Kidney epithelial cell (primary cell): ENCODE data around the gene PRR9. TPM values are rescaled to one million over a fixed set of nuclear protein-coding genes. Genes with fewer than 3 reads are reported as not detected.
"Not testable (repeated sequence)": the region's sequence is repeated elsewhere in the genome, so short reads cannot be mapped to it uniquely, and the experiment has no call there.

ENCODE experiments used
- DNase-seq: peaks from one replicate; pipeline ENCODE4 v3.0.0-alpha.2; 2010; ENCODE audit warnings: low read depth
- H3K27me3 ChIP-seq: 2 replicates; pipeline ENCODE4 v1.6.0; 2011; ENCODE audit warnings: low read length; ENCODE audit not compliant: control insufficient read depth, insufficient read depth
- H3K36me3 ChIP-seq: 2 replicates; pipeline ENCODE4 v1.5.1; 2011; ENCODE audit warnings: low read length; ENCODE audit not compliant: control insufficient read depth, insufficient read depth
- H3K4me3 ChIP-seq: 2 replicates; pipeline ENCODE4 v1.5.1; 2011; ENCODE audit warnings: low read depth, mild to moderate bottlenecking, control low read depth, low read length
- CTCF ChIP-seq: IDR thresholded peaks from 2 replicates; pipeline ENCODE4 v1.5.1; 2011; ENCODE audit warnings: mild to moderate bottlenecking, moderate library complexity, low read length, control low read depth, inconsistent platforms; ENCODE audit not compliant: insufficient read depth, poor library complexity, severe bottlenecking
- total RNA-seq: library from RNA; depleted of rRNA; stranded (reverse); fragments of >200 nt; gene quantifications from 2 replicates; pipeline ENCODE4 v1.2.3, GENCODE V29; 2015

The PRR9 gene
- total RNA-seq, 1 donor from 2014 or later = not detected

DNA sequence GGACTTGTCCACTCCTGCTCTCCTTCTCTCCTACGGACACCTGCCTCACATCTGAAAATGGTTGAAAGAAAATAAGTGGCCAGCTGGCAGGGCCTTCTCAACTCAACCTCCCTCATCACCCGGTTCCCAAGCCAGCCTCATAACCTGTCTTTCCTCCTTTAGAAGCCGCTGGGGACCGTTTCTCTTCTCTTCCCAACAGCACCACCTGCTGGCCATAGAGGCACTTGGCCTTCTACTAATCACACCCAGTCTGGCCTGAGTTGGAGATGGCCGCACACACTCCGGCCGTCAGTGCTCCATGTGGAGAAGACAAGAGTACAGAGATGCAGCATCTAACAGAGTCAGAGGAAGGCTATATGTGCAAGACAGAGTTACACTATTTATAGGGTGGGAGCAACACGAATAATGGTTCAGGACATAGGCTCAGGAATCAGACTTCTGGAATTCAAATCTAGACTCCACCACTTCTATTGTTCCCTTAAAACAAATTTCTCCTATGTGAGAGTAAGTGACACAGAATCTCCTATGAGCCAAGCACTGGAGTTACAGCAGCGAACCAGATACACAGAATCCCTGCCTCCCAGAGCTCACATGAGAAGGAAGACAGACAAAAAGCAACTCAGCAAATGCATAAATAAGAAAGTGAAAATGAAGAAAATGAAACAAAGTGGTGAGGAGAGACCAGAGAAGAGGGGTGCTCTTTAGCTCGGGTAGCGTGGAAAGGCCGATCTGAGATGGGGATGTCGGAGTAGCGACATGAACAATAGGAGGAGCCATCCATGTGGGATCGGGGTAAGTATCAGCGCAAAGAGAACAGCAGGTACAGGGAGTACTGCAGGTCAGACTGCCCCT is 5.9 kb downstream of the PRR9 start:
- not testable (repeated sequence) for H3K36me3 ChIP-seq, H3K4me3 ChIP-seq, H3K27me3 ChIP-seq, DNase-seq
- peak; percentile 69 for TF ChIP-seq CTCF

DNA sequence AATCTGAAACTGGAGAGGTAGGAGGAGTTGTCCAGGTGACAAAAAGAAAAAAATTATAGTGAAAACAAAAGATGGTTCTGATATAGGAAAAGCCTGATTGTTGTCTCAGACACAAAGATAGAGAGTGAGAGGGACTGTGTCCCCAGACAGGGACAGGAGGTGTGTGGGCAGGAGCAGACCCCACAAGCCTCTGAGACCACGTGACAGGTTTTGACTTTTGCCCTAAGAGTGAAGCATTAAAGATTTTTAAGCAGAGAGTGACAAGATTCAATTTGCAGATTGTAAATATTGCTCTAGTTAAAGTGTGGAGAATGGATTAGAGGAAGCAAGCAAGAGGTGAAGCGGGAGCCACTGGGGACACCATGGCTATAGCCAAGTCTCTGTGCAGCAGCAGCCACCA is 10.4 kb downstream of the PRR9 start:
- no peak for TF ChIP-seq CTCF

DNA sequence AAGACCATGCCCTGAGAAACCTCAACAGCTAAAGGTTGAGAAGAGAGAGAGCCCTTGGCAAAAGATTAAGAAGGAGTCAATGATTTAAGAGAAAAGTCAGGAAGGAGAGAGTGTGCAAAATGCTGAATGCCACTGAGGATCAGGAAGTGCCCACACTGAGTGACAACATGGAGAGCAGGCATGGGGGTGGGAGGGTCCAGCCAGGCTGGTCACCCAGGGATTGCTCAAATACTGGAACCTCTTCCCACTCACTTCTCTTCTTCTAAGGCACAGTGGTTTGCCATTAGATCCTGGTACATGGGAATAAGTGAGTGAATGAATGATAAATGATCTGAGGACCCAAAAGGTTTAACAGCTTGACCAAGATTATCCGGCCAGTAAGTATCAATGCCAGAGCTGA is 11.1 kb downstream of the PRR9 start:
- no peak for TF ChIP-seq CTCF
- H3K27me3 ChIP-seq = peaks cover 2% of the 10 kb centered on the region
- no peak for DNase-seq

More for the DNA sequence above, 10.4 kb downstream of the PRR9 start:
- DNase-seq = no peak
- peaks cover 2% of the 10 kb centered on the region for H3K27me3 ChIP-seq
- no peak overlapping the region for H3K4me3 ChIP-seq
- no peaks in the 10 kb centered on the region for H3K36me3 ChIP-seq

DNA sequence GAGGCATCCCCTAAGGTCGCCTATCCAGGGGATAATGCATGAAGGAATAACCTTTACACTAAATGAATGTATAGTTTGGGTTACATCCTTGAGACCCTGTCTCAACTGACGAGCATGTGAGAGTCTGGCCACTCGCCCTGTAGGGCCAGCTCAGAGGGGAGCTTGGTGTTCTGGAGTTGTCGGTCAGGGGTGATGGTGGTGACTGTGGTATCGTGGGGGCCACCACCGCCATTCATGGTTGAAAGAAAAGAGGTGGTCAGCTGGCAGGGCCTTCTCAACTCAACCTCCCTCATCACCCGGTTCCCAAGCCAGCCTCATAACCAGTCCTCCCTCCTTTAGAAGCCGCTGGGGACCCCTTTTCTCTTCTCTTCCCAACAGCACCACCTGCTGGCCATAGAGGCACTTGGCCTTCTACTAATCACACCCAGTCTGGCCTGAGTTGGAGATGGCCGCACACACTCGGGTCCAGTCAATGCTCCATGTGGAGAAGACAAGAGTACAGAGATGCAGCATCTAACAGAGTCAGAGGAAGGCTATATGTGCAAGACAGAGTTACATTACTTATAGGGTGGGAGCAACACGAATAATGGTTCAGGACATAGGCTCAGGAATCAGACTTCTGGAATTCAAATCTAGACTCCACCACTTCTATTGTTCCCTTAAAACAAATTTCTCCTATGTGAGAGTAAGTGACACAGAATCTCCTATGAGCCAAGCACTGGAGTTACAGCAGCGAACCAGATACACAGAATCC is 11.9 kb downstream of the PRR9 start:
- TF ChIP-seq CTCF = peak; percentile 28
- H3K4me3 ChIP-seq, H3K27me3 ChIP-seq, H3K36me3 ChIP-seq, DNase-seq: not testable (repeated sequence)

More for the DNA sequence above, 11.1 kb downstream of the PRR9 start:
- Histone ChIP-seq H3K36me3 (no peaks in the 10 kb centered on the region), H3K4me3 (no peak overlapping the region)

- no peaks in the 10 kb centered on the region for H3K36me3 ChIP-seq
- H3K27me3 ChIP-seq = peaks cover 2% of the 10 kb centered on the region
- no peak for TF ChIP-seq CTCF
- no peak overlapping the region for H3K4me3 ChIP-seq
- no peak for DNase-seq
Observed at GRCh38 chr1:153231363-153231762, 14.0 kb downstream of the PRR9 start.
